ENCODE results near the gene HPGD. TPM values are rescaled to one million over a fixed set of nuclear protein-coding genes. Genes with fewer than 3 reads are reported as not detected.

HPGD gene
- total and polyA plus RNA-seq, 2 of the 8 experiments (the other 6 are each of a cell fraction or from before 2014, with no cell fraction given), result 1.1 to 1.3 TPM

DNA sequence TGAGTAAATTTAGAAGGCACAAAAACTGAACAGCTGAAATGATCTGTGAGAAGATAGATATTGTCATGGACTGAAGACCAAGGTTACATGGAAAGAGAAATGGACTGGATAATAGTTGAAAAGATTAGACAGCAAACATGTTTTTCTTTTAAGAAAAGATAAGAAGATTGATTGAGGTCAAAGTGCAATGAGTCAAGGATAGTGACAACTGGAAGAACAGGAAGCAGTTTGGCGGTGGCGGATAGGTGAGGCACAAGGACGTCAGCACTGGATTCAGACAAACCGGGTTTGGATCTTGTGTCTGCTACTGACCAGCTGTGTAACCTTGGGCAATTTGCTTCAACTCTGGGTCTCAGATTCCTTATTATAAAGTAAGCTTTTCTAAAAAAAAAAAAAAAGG is 2.0 kb upstream of the HPGD start:
- Histone ChIP-seq H2BK5ac (ENCODE audit: low read depth, low read length) (no peak overlapping the region), H3K23ac (ENCODE audit: insufficient read length) (no peak overlapping the region), H2BK120ac (replicated peaks; ENCODE audit: low read depth, low read length) (no peak overlapping the region), H3K14ac (ENCODE audit: insufficient read length) (no peak overlapping the region), H3K79me2 (ENCODE audit: control insufficient read depth in 1 of 2, insufficient read depth in 2 of 2, low read length in 2 of 2) (no peaks in the 10 kb centered on the region), H4K91ac (replicated peaks; ENCODE audit: insufficient read length, low read length) (no peak overlapping the region), H2AK5ac (ENCODE audit: low read depth, low read length) (no peak overlapping the region), H3K36me3 (ENCODE audit: control insufficient read depth in 2 of 4, insufficient read depth in 4 of 4, low read length in 3 of 4) (no peaks in the 10 kb centered on the region), H4K20me1 (replicated peaks in 1 of 2; ENCODE audit: control insufficient read depth in 1 of 2, insufficient read depth in 2 of 2, low read length in 2 of 2) (no peaks in the 10 kb centered on the region), H4K5ac (ENCODE audit: insufficient read length, low read depth, low read length) (no peak overlapping the region), H3K23me2 (ENCODE audit: low read depth, low read length) (peaks cover 14% of the 10 kb centered on the region; the same call in 1 of the 2 replicates), H3K9me3 (ENCODE audit: insufficient read depth in 2 of 2, low read depth in 1 of 2, low read length in 1 of 2) (no peaks in the 10 kb centered on the region), H3K9ac (replicated peaks in 1 of 4; ENCODE audit: extremely low read depth in 1 of 4, low read depth in 3 of 4, low read length in 3 of 4) (no peak overlapping the region), H3K4me2 (ENCODE audit: insufficient read depth in 1 of 2, low read depth in 2 of 2, low read length in 2 of 2) (no peak overlapping the region), H2BK15ac (ENCODE audit: low read length) (no peak overlapping the region), H3K4me1 (replicated peaks in 1 of 4; ENCODE audit: control insufficient read depth in 3 of 4, insufficient read depth in 4 of 4, low read length in 3 of 4) (peaks cover 0 to 6% (median 5%) of the 10 kb centered on the region in 4 experiments; a peak in 5 of 7 replicates), H3K4me3 (ENCODE audit: extremely low read depth in 1 of 4, insufficient read depth in 2 of 4, low read depth in 3 of 4, low read length in 4 of 4) (no peak overlapping the region), H2AFZ (ENCODE audit: low read length) (no peak overlapping the region), H3K56ac (replicated peaks; ENCODE audit: insufficient read length, low read depth, low read length) (no peak overlapping the region), H2BK12ac (ENCODE audit: low read depth, low read length) (no peak overlapping the region), H3K27me3 (replicated peaks in 1 of 4; ENCODE audit: control insufficient read depth in 3 of 4, extremely low read depth in 1 of 4, insufficient read depth in 3 of 4, low read length in 3 of 4) (peaks cover 0 to 26% (median 15%) of the 10 kb centered on the region in 4 experiments; a peak in 5 of 7 replicates), H3K27ac (ENCODE audit: low read depth, low read length) (no peak overlapping the region), H3K79me1 (ENCODE audit: low read depth, low read length) (no peaks in the 10 kb centered on the region), H3K4ac (replicated peaks; ENCODE audit: insufficient read length, low read depth, low read length) (no peak overlapping the region), H4K8ac (ENCODE audit: extremely low read depth, insufficient read depth, low read length) (no peak overlapping the region), H3K18ac (ENCODE audit: extremely low read depth, low read length) (no peak overlapping the region), H2BK20ac (ENCODE audit: low read length) (no peak overlapping the region)
- no peak for TF ChIP-seq SP1 (IDR thresholded peaks at IDR 0.05; ENCODE audit: low read depth, low read length)
- no peak for TF ChIP-seq SP2 (IDR thresholded peaks at IDR 0.05; ENCODE audit: low read length)
- no peak for TF ChIP-seq TBP (IDR thresholded peaks at IDR 0.05; ENCODE audit: low read depth, low read length)
- no peak for TF ChIP-seq POU5F1 (IDR thresholded peaks at IDR 0.05; ENCODE audit: low read depth, low read length)
- TF ChIP-seq EGR1 (IDR thresholded peaks at IDR 0.05; ENCODE audit: borderline replicate concordance, low read depth, low read length), result no peak
- no peak for TF ChIP-seq TAF1 (IDR thresholded peaks at IDR 0.05; ENCODE audit: low read depth, low read length)
- TF ChIP-seq CREB1 (IDR thresholded peaks at IDR 0.05), result no peak
- no peak for TF ChIP-seq TEAD4 (IDR thresholded peaks at IDR 0.05; ENCODE audit: low read depth, low read length)
- no peak for TF ChIP-seq KDM4A (IDR thresholded peaks at IDR 0.05; ENCODE audit: low read depth, low read length, severe bottlenecking)
- TF ChIP-seq CBX8 (IDR thresholded peaks at IDR 0.05; ENCODE audit: borderline replicate concordance, low read depth, low read length), result no peak
- TF ChIP-seq ZNF274 (IDR thresholded peaks at IDR 0.05; ENCODE audit: borderline replicate concordance, extremely low read depth, low read length), result no peak
- WGBS, 2 experiments (ENCODE audit: extremely low coverage in 1 of 2, insufficient coverage in 1 of 2, insufficient read length in 1 of 2, insufficient replicate concordance in 2 of 2, low coverage in 1 of 2, low lambda C conversion rate in 2 of 2, missing lambda C conversion rate in 1 of 2), result 84% methylated on average over 4 of the region's 4 CpGs; no CpG with 5 or more reads in 1 of the 2 experiments
- FAIRE-seq, result no peak
- ChIA-PET CTCF (ENCODE audit: partially characterized antibody) (interaction anchor here (1.8 kb wide), 1 partner anchor 108 kb away, joined by 6 read pairs; no protein-coding TSS in a partner anchor), POLR2A (ENCODE audit: partially characterized antibody) (no interaction called here)
- no peak for DNase-seq (ENCODE audit: low read depth in 1 of 2, low spot score in 2 of 2)
